Fibroblast of villous mesenchyme (primary cell): ENCODE measurements around the gene SLC38A1. TPM values are rescaled to one million over a fixed set of nuclear protein-coding genes. Genes with fewer than 3 reads are reported as not detected.

ENCODE experiments used
- DNase-seq: peaks from one replicate; pipeline ENCODE4 v3.0.0-alpha.2; 2010; ENCODE audit warnings: low read depth
- H3K4me3 ChIP-seq: 2 replicates; pipeline ENCODE4 v1.5.1; 2011; ENCODE audit warnings: low read depth, mild to moderate bottlenecking, low read length
- CTCF ChIP-seq: IDR thresholded peaks from 2 replicates; pipeline ENCODE4 v1.5.1; 2012; ENCODE audit warnings: low read depth, mild to moderate bottlenecking, low read length; ENCODE audit not compliant: insufficient read depth
- total RNA-seq: library from RNA; depleted of rRNA; stranded (reverse); fragments of >200 nt; gene quantifications from 2 replicates; pipeline ENCODE4 v1.2.3, GENCODE V29; 2012

Gene SLC38A1
- total RNA-seq, 1 donor: 149 TPM

GRCh38 chr12:46136249-46136648, 132.6 kb downstream of the SLC38A1 start:
- TF ChIP-seq CTCF: no peak
- H3K4me3 ChIP-seq: no peak overlapping the region
- DNase-seq: no peak

- no peak for DNase-seq
- no peak overlapping the region for H3K4me3 ChIP-seq
- TF ChIP-seq CTCF: no peak
Observed at GRCh38 chr12:46135750-46136149, 133.1 kb downstream of the SLC38A1 start.

DNA sequence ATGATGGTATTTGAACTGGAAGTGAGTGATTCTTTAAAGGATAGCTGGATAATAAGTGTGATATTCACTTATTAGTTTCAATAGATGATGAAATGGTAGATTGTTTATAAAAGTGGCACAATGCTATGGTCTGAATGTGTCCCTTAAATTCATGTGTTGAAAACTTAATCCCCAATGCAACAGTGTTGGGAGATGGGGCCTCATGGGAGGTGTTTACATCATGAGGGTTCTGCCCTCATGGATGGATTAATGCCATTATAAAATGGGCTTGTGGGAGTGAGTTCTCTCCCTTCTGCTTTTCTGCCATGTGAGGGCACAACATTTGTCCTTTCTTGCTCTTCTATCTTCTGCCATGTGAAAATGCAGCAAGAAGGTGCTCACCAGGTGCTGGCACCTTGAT, 134.0 kb downstream of the SLC38A1 start:
- H3K4me3 ChIP-seq: no peak overlapping the region
- no peak for DNase-seq
- TF ChIP-seq CTCF: no peak

- TF ChIP-seq CTCF: no peak
- peak; percentile 17 for DNase-seq
- H3K4me3 ChIP-seq: no peak overlapping the region
Observed at GRCh38 chr12:46134205-46134811, 134.5 kb downstream of the SLC38A1 start.

DNA sequence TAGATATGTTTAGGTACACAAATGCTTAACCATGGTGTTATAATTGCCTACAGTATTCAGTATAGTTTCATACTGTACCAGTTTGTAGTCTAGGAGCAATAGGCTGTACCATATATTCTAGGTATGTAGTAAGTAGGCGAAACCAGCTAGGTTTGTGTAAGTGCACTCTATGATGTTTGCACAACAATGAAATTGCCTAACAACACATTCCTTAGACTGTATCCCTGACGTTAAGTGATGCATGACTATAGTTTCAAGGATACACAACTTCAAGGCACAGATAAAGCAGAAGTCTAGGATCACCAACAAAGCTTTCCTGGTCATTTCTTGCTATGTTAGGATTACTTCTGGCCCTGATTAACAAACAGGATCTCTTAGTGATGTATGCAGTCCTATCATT, 135.1 kb downstream of the SLC38A1 start:
- TF ChIP-seq CTCF: no peak
- DNase-seq: peak; percentile 32
- H3K4me3 ChIP-seq: no peak overlapping the region

Other genes starting within 250 kb of the SLC38A1 start
- 914 and 1,547 TPM in 2 replicates for gene SLC38A2, start 103.7 kb upstream of the SLC38A1 start, total RNA-seq